HG03159 (cell line): Measurements from ENCODE around the gene PTPN7.

Experiments
- ATAC-seq: cut with Tn5 transposase; IDR thresholded peaks from one replicate; pipeline ENCODE4 v1.9.1; 2021; ENCODE audit warnings: mild to moderate bottlenecking, moderate library complexity; ENCODE audit not compliant: unreplicated experiment

The PTPN7 gene

DNA sequence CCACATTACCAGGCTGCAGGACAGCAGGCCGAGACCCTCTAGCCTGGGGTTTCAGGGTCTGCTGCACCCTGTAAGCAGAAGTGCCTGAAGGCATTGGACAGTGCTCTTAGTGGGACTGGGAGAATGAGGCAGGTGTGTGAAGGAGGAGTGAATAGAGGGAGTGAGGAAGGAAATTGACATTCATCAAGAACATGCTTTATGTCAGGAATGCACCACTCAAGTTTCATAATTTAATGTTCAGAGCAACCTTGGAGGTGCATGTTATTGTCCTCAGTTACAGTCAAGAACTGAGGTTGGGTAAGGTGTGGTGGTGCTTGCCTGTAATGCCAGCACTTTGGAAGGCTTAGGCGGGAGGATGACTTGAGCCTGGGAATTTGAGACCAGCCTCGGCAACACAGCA is 49.4 kb downstream of the PTPN7 start:
- no peak for ATAC-seq

- ATAC-seq = no peak
Observed at GRCh38 chr1:202107801-202108731, 52.3 kb downstream of the PTPN7 start.

GRCh38 chr1:202107321-202107761 is 53.1 kb downstream of the PTPN7 start:
- ATAC-seq = no peak

DNA sequence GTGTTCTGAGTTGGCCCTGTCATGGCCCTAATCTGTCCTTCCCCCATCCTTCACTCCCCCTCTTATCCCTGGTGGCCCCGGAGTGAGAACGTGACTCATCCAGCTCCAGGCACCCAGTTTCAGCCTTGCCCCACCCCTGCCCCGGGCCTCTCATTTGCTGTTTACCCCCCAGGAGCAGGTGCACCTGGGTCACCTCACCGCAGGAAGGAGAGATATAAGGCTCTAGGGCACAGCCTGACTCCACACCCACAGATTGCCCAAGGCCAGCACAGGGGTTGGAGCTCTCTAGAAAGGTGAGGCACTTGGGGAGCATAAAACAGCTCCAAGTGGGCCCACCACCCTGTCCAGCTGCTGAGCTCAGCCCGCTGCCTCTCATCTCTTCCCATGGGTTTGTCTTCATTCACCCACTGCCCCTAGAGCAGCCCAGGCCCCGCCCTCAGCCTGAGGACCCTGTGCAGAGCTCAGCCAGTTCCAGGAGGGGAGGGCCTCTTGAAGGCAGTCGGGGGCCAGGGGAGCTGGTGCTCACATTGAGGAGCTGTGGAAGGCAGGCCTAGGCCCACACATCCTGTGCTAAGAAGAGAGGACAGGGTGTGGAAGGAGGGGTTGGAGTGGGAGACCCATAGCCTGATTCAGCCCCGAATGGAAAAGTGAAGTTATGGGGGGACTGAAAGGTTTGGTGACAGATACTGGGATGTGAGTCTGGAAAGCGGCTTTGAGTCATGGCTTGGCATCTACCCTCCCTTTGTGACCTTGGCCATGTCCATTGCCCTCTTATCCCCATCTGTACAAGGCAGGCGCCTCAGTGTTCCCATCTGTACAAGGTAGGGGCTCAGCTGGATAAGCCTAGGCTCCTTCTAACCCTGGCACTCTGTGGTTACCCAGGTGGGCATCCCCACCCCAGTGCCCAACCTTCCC is 53.8 kb downstream of the PTPN7 start:
- ATAC-seq = no peak

- no peak for ATAC-seq
Observed at GRCh38 chr1:202105571-202106339, 54.6 kb downstream of the PTPN7 start.

DNA sequence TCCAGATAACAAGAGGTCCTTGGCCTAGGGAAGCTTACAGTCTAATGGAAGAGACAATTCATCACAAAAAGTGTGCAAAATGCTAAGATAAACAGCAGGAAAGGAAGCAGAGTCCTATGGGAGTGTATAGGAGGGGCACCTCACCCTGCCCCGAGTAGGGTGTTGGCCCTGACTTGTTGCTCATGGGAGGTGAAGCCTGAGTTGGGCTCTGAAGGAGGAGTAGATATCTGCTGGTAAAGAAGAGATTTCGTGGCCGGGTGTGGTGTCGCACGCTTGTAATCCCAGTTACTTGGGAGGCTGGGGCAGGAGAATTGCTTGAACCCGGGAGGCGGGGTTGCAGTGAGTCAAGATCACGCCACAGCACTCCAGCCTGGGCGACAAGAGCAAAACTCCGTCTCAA is 56.3 kb downstream of the PTPN7 start:
- ATAC-seq = no peak

DNA sequence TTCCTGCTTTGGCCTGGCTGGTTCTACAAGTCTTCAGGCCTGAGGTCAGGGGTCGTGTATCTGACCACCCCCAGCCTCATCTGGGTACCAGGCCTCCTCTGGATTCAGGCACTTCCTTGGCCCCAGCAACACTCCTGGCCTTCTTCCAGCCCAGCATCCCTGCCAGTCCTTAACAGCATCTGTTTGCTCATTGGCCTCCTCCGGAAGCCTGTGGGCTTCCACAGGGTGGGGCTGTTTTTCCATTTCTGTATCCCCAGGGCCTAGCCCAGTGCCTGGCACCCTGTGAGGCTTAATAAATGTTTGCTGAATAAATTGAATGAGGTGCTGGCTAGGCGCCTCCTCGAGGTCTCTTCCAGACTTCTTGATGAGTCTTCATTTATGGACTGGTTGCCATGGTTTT is 59.2 kb downstream of the PTPN7 start:
- ATAC-seq = no peak
